Stimulated activated CD4-positive, alpha-beta T cell treated with anti-CD3 and anti-CD28 coated beads, Interleukin-4, amount 100 ng/mL, for 1 hour (primary cell): ENCODE measurements around the gene RNF227.
"Not testable (repeated sequence)": the region's sequence is repeated elsewhere in the genome, so short reads cannot be mapped to it uniquely, and the experiment has no call there.

Experiments used
- DNase-seq: peaks from one replicate; pipeline ENCODE4 v3.0.0-alpha.2; 2020

RNF227 gene

GRCh38 chr17:7887482-7888183, 28.5 kb downstream of the RNF227 start:
- peak; percentile 87 for DNase-seq

- no peak for DNase-seq
Measured at GRCh38 chr17:7887038-7887481, 29.0 kb downstream of the RNF227 start.

GRCh38 chr17:7886227-7887037, 29.7 kb downstream of the RNF227 start:
- DNase-seq = peak; percentile 44

- DNase-seq = peak; percentile 37
Measured at GRCh38 chr17:7885367-7886226, 30.5 kb downstream of the RNF227 start.

GRCh38 chr17:7884581-7885366, 31.3 kb downstream of the RNF227 start:
- DNase-seq = peak; percentile 57

GRCh38 chr17:7883781-7884386, 32.2 kb downstream of the RNF227 start:
- peak; percentile 44 for DNase-seq

- no peak for DNase-seq
Measured at GRCh38 chr17:7882629-7883028, 33.5 kb downstream of the RNF227 start.

- DNase-seq = peak; percentile 15
Measured at GRCh38 chr17:7882068-7882467, 34.0 kb downstream of the RNF227 start.

GRCh38 chr17:7881276-7882054, 34.6 kb downstream of the RNF227 start:
- DNase-seq = no peak

GRCh38 chr17:7880076-7880868, 35.8 kb downstream of the RNF227 start:
- no peak for DNase-seq

- DNase-seq = no peak
Measured at GRCh38 chr17:7878234-7878633, 37.9 kb downstream of the RNF227 start.

GRCh38 chr17:7875804-7876370, 40.2 kb downstream of the RNF227 start:
- no peak for DNase-seq

GRCh38 chr17:7873051-7873450, 43.0 kb downstream of the RNF227 start:
- no peak for DNase-seq

GRCh38 chr17:7867881-7868329, 48.2 kb downstream of the RNF227 start:
- no peak for DNase-seq

GRCh38 chr17:7864995-7865650, 51.0 kb downstream of the RNF227 start:
- DNase-seq = no peak

- DNase-seq = not testable (repeated sequence)
Measured at GRCh38 chr17:7864384-7864783, 51.7 kb downstream of the RNF227 start.
